HepG2 (cell line): ENCODE data around the gene GPC2. TPM values are rescaled to one million over a fixed set of nuclear protein-coding genes. Genes with fewer than 3 reads are reported as not detected.
A peak's percentile ranks its signal among the peaks of the same experiment; 100 is the strongest.

Experiments used
- CHCHD3 ChIP-seq: sonication (generic); formaldehyde crosslinking; IDR thresholded peaks from 2 replicates; pipeline ENCODE4 v1.8.0; 2022; ENCODE audit warnings: mild to moderate bottlenecking, missing genetic modification reagents, moderate library complexity
- CREM ChIP-seq, 2 experiments: sonication (generic) in 1 of 2; formaldehyde crosslinking in 1 of 2; IDR thresholded peaks; 2 replicates each; pipeline versions ENCODE4 v1.4.0 to v1.6.1; 2016 to 2020; ENCODE audit warnings: antibody characterized with exemption in 1 of 2, mild to moderate bottlenecking in 1 of 2, missing genetic modification reagents in 1 of 2
- DMAP1 ChIP-seq: IDR thresholded peaks from 2 replicates; pipeline ENCODE4 v1.6.1; 2016
- EHMT2 ChIP-seq: fragments of 200-600 bp; sonication (generic); IDR thresholded peaks from 2 replicates; pipeline ENCODE4 v1.7.0; 2017; ENCODE audit warnings: antibody characterized with exemption, low read depth, low read length, borderline replicate concordance
- FIP1L1 ChIP-seq: fragments of 200-400 bp; formaldehyde crosslinking; IDR thresholded peaks from 2 replicates; pipeline ENCODE4 v1.6.1; 2018; ENCODE audit warnings: low read depth, mild to moderate bottlenecking, low read length, moderate library complexity, borderline replicate concordance; ENCODE audit not compliant: insufficient read depth
- GTF2F1 ChIP-seq: fragments of 150-350 bp; IDR thresholded peaks from 2 replicates; pipeline ENCODE4 v1.6.1; 2014; ENCODE audit warnings: low read length
- HMG20B ChIP-seq: conservative IDR thresholded peaks from 2 replicates; pipeline ENCODE4 v1.6.1; 2016; ENCODE audit warnings: missing genetic modification reagents, missing compliant biosample characterization
- IRF2 ChIP-seq: IDR thresholded peaks from 2 replicates; pipeline ENCODE4 v1.6.1; 2018; ENCODE audit warnings: missing genetic modification reagents, missing compliant biosample characterization
- KDM6A ChIP-seq: IDR thresholded peaks from 2 replicates; pipeline ENCODE4 v1.6.1; 2016; ENCODE audit warnings: low read depth
- KLF9 ChIP-seq: IDR thresholded peaks from 2 replicates; pipeline ENCODE4 v1.6.1; 2016; ENCODE audit warnings: low read depth
- MED13 ChIP-seq: sonication (generic); formaldehyde crosslinking; IDR thresholded peaks from 2 replicates; pipeline ENCODE4 v1.5.0; 2020; ENCODE audit warnings: missing genetic modification reagents
- NFIB ChIP-seq: sonication (generic); formaldehyde crosslinking; IDR thresholded peaks from 2 replicates; pipeline ENCODE4 v1.9.0; 2021; ENCODE audit warnings: missing genetic modification reagents, mild to moderate bottlenecking, borderline replicate concordance
- NONO ChIP-seq, 2 experiments: fragments of 450-650 bp in 1 of 2; sonication (generic) in 1 of 2; formaldehyde crosslinking in 1 of 2; IDR thresholded peaks in 1 of 2; conservative IDR thresholded peaks in 1 of 2; 2 replicates each; pipeline versions ENCODE4 v1.6.1 to v1.8.0; 2017 to 2022; ENCODE audit warnings: mild to moderate bottlenecking in 1 of 2, missing genetic modification reagents in 1 of 2, moderate library complexity in 1 of 2
- TOE1 ChIP-seq: sonication (generic); formaldehyde crosslinking; IDR thresholded peaks from 2 replicates; pipeline ENCODE4 v1.4.0; 2020; ENCODE audit warnings: mild to moderate bottlenecking, missing genetic modification reagents
- TOPORS ChIP-seq: sonication (generic); formaldehyde crosslinking; IDR thresholded peaks from 2 replicates; pipeline ENCODE4 v1.8.0; 2023; ENCODE audit warnings: mild to moderate bottlenecking, missing genetic modification reagents
- TSC22D2 ChIP-seq: sonication (generic); formaldehyde crosslinking; IDR thresholded peaks from 2 replicates; pipeline ENCODE4 v1.5.1; 2020; ENCODE audit warnings: missing genetic modification reagents, mild to moderate bottlenecking, borderline replicate concordance
- YEATS2 ChIP-seq: sonication (generic); formaldehyde crosslinking; IDR thresholded peaks from 2 replicates; pipeline ENCODE4 v1.4.0; 2020; ENCODE audit warnings: missing genetic modification reagents, borderline replicate concordance
- ZBTB21 ChIP-seq: sonication (generic); formaldehyde crosslinking; IDR thresholded peaks from 2 replicates; pipeline ENCODE4 v1.4.0; 2020; ENCODE audit warnings: missing genetic modification reagents
- ZBTB42 ChIP-seq: sonication (generic); formaldehyde crosslinking; IDR thresholded peaks from 2 replicates; pipeline ENCODE4 v1.5.0; 2020; ENCODE audit warnings: mild to moderate bottlenecking, missing genetic modification reagents
- ZNF143 ChIP-seq: sonication (generic); formaldehyde crosslinking; IDR thresholded peaks from 2 replicates; pipeline ENCODE4 v1.4.0; 2020; ENCODE audit warnings: missing genetic modification reagents
- ZNF160 ChIP-seq: sonication (generic); formaldehyde crosslinking; IDR thresholded peaks from 2 replicates; pipeline ENCODE4 v1.8.0; 2022; ENCODE audit warnings: mild to moderate bottlenecking, inconsistent platforms, missing genetic modification reagents
- ZNF83 ChIP-seq: sonication (generic); formaldehyde crosslinking; IDR thresholded peaks from 2 replicates; pipeline ENCODE4 v1.4.0; 2020; ENCODE audit warnings: missing genetic modification reagents, mild to moderate bottlenecking, borderline replicate concordance
- ZSCAN9 ChIP-seq: IDR thresholded peaks from 2 replicates; pipeline ENCODE4 v1.6.1; 2016; ENCODE audit warnings: borderline replicate concordance
- polyA plus RNA-seq, 8 experiments: library from polyadenylated mRNA; depleted of rRNA in 3 of 8; stranded (reverse) in 7 of 8; unstranded in 1 of 8; fragments of >200 nt; fragmentation: Illumina TruSeq in 4 of 8; extraction: Trizol in 4 of 8; gene quantifications; 2 replicates each; pipeline versions ENCODE4 v1.2.1 to v1.2.3, GENCODE V29; 2011 to 2016; ENCODE audit warnings: low read depth in 4 of 8, missing spikeins in 1 of 8, mixed read lengths in 1 of 8; ENCODE audit not compliant: insufficient read depth in 1 of 8
- total RNA-seq, 5 experiments: library from RNA; depleted of rRNA; stranded (reverse); fragments of >200 nt; fragmentation: Illumina TruSeq; extraction: Trizol; gene quantifications; 2 replicates each; pipeline ENCODE4 v1.2.3, GENCODE V29; 2016; ENCODE audit warnings: low read depth in 1 of 5
- TF ChIP-seq, protein P1 (sequence below): sonication (generic); formaldehyde crosslinking; IDR thresholded peaks from 2 replicates; pipeline ENCODE4 v1.5.1; 2020; ENCODE audit warnings: missing genetic modification reagents, mild to moderate bottlenecking, borderline replicate concordance
- TF ChIP-seq, protein P2 (sequence below): sonication (generic); formaldehyde crosslinking; conservative IDR thresholded peaks from 2 replicates; pipeline ENCODE4 v1.8.0; 2022; ENCODE audit warnings: missing genetic modification reagents
- TF ChIP-seq, protein P3 (sequence below): sonication (generic); formaldehyde crosslinking; conservative IDR thresholded peaks from 2 replicates; pipeline ENCODE4 v1.8.0; 2022; ENCODE audit warnings: low read depth, missing genetic modification reagents

Gene GPC2
- total and polyA plus RNA-seq, 2 of the 13 experiments (the other 11 are each of a cell fraction or from before 2014, with no cell fraction given): 0.64 to 0.78 TPM

DNA sequence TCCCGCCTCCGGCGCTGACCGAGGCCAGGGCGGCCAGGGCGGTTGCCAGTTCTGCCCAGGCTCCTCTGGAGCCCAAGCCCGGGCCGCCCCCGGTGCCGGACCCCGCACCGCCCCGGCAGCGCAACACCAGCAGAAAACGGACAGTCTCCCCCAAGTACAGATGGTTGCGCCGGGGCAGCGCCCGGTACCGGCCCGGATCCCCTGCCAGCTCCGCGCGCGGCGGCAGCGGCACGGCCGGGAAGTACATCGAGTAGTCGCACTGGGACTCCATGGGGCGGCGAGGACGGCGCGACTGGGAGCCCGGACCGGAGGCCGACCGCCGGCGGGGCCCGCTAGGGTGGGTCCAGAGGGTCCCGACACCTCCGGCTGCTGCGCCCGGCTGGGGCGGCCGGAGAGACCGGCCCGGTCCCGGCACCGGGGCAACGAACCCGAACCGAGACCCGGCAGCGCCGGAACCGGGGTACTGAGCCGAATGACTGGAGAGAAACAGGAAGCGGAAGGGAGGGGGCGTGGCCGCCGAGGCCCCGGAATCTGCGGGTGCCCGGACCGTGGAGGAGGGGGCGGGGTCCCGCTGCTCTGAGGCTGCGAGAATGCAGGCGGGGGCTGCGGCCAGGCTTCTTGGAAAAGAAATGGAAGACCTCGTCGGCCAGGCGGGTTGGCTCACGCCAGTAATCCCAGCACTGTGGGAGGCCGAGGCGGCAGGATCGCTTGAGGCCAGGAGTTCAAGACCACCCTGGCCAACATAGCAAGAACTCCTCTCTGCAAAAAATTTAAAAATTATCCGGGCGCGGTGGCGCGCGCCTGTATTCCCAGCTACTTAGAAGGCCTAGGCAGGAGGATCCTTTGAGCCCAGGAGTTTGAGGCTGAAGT is 18.7 kb downstream of the GPC2 start, which contains the start of gene TRAPPC14 (continued):
- TF ChIP-seq ZBTB42 (CRISPR knock-in tag) (no peak), YEATS2 (peak; percentile 67; the same call in 1 of the 2 replicates), KDM6A (no peak), ZBTB21 (CRISPR knock-in tag) (no peak), EHMT2 (no peak), GTF2F1 (no peak), KLF9 (peak; percentile 88), CREM (IDR thresholded peaks at IDR 0.05) (no peak; the same call in 1 of the 2 replicates), CREM (CRISPR knock-in tag; IDR thresholded peaks at IDR 0.05) (no peak), ZNF160 (CRISPR knock-in tag) (no peak; the same call in 1 of the 2 replicates), MED13 (CRISPR knock-in tag) (0 out of 2 replicates have a peak, but pooled peaks have one; percentile 47), TOE1 (CRISPR knock-in tag) (no peak), IRF2 (peak; percentile 70; the same call in 1 of the 2 replicates), NFIB (CRISPR knock-in tag) (no peak), TSC22D2 (CRISPR knock-in tag) (0 out of 2 replicates have a peak, but pooled peaks have one; percentile 22), CHCHD3 (CRISPR knock-in tag) (no peak), HMG20B (CRISPR knock-in tag) (no peak), DMAP1 (CRISPR knock-in tag) (no peak), ZNF83 (no peak), NONO (IDR thresholded peaks at IDR 0.05) (no peak), NONO (CRISPR knock-in tag; conservative IDR thresholded peaks at IDR 0.05) (peak; percentile 51; the same call in 1 of the 2 replicates), FIP1L1 (no peak), ZSCAN9 (CRISPR knock-in tag) (peak; percentile 35; the same call in 1 of the 2 replicates), ZNF143 (CRISPR knock-in tag) (no peak), TOPORS (CRISPR knock-in tag) (no peak)
- TF ChIP-seq, protein P1, sequence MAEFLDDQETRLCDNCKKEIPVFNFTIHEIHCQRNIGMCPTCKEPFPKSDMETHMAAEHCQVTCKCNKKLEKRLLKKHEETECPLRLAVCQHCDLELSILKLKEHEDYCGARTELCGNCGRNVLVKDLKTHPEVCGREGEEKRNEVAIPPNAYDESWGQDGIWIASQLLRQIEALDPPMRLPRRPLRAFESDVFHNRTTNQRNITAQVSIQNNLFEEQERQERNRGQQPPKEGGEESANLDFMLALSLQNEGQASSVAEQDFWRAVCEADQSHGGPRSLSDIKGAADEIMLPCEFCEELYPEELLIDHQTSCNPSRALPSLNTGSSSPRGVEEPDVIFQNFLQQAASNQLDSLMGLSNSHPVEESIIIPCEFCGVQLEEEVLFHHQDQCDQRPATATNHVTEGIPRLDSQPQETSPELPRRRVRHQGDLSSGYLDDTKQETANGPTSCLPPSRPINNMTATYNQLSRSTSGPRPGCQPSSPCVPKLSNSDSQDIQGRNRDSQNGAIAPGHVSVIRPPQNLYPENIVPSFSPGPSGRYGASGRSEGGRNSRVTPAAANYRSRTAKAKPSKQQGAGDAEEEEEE: no peak
- TF ChIP-seq, protein P2, sequence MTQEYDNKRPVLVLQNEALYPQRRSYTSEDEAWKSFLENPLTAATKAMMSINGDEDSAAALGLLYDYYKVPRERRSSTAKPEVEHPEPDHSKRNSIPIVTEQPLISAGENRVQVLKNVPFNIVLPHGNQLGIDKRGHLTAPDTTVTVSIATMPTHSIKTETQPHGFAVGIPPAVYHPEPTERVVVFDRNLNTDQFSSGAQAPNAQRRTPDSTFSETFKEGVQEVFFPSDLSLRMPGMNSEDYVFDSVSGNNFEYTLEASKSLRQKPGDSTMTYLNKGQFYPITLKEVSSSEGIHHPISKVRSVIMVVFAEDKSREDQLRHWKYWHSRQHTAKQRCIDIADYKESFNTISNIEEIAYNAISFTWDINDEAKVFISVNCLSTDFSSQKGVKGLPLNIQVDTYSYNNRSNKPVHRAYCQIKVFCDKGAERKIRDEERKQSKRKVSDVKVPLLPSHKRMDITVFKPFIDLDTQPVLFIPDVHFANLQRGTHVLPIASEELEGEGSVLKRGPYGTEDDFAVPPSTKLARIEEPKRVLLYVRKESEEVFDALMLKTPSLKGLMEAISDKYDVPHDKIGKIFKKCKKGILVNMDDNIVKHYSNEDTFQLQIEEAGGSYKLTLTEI (CRISPR knock-in tag): no peak
- TF ChIP-seq, protein P3, sequence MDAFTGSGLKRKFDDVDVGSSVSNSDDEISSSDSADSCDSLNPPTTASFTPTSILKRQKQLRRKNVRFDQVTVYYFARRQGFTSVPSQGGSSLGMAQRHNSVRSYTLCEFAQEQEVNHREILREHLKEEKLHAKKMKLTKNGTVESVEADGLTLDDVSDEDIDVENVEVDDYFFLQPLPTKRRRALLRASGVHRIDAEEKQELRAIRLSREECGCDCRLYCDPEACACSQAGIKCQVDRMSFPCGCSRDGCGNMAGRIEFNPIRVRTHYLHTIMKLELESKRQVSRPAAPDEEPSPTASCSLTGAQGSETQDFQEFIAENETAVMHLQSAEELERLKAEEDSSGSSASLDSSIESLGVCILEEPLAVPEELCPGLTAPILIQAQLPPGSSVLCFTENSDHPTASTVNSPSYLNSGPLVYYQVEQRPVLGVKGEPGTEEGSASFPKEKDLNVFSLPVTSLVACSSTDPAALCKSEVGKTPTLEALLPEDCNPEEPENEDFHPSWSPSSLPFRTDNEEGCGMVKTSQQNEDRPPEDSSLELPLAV: no peak
